A549 (cell line): ENCODE data around the gene NBR1.

Experiments used
- BHLHE40 ChIP-seq: IDR thresholded peaks from 2 replicates; pipeline ENCODE4 v1.6.1; 2012; ENCODE audit warnings: low read depth, low read length, inconsistent platforms
- CEBPB ChIP-seq, 2 experiments: fragments of >200 bp in 1 of 2; sonication (Bioruptor Twin) in 1 of 2; formaldehyde crosslinking in 1 of 2; IDR thresholded peaks; 2 replicates each; pipeline ENCODE4 v1.6.1; 2012 to 2016
- CHD2 ChIP-seq: fragments of 150-350 bp; IDR thresholded peaks from 2 replicates; pipeline ENCODE4 v1.6.1; 2014; ENCODE audit warnings: low read length; ENCODE audit not compliant: partially characterized antibody
- CHD4 ChIP-seq: fragments of 200-600 bp; sonication (generic); IDR thresholded peaks from 2 replicates; pipeline ENCODE4 v1.6.1; 2016; ENCODE audit warnings: antibody characterized with exemption, mild to moderate bottlenecking, borderline replicate concordance
- CTCF ChIP-seq: fragments of >200 bp; sonication (Bioruptor Twin); formaldehyde crosslinking; IDR thresholded peaks from 3 replicates; pipeline ENCODE4 v1.5.1; 2016
- FOSB ChIP-seq: fragments of 250-450 bp; sonication (Bioruptor Pico); IDR thresholded peaks from 2 replicates; pipeline ENCODE4 v1.5.0; 2020; ENCODE audit warnings: mild to moderate bottlenecking, moderate library complexity
- JUNB ChIP-seq: fragments of >200 bp; sonication (Bioruptor Twin); formaldehyde crosslinking; IDR thresholded peaks from 2 replicates; pipeline ENCODE4 v1.6.1; 2016
- MAX ChIP-seq: IDR thresholded peaks from 2 replicates; pipeline ENCODE4 v1.6.1; 2012
- REST ChIP-seq: fragments of 200-600 bp; sonication (generic); IDR thresholded peaks from 2 replicates; pipeline ENCODE4 v1.6.1; 2016; ENCODE audit warnings: antibody characterized with exemption, mild to moderate bottlenecking, moderate library complexity
- TF ChIP-seq, protein P1 (sequence below): fragments of 450-650 bp; IDR thresholded peaks from 2 replicates; pipeline ENCODE4 v1.6.1; 2014; ENCODE audit warnings: antibody characterized with exemption

DNA sequence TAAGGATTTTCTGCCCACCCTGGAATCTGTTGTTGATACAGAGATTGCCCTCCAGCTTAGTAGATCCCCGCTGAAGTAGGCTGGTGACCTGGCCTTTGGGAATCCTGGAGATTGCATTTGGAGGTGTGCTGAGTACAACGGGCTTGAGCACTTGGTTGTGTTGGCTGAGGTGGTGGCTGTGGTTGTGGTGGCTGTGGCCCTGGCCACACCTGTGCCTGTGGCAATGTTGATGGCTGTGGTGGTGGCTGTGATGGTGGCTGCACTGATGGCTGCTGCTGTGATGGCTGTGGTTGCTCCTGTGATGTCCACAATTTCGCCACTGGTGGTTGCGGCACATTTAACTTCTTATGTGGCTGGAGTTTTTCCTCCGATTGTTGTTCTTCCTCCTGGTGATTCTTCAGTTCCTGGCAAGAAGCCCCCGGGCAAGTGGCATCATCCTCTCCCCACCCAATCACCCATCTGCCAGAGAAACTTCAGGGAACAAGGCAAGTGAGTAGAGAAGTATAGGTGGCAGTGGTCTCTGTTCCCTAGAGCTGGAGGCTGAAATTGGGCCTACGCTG is 53.2 kb downstream of the NBR1 start:
- no peak for TF ChIP-seq REST
- TF ChIP-seq CTCF, result no peak
- TF ChIP-seq CHD2, result no peak
- no peak for TF ChIP-seq MAX
- no peak for TF ChIP-seq JUNB
- TF ChIP-seq CHD4, result no peak
- TF ChIP-seq, protein P1, sequence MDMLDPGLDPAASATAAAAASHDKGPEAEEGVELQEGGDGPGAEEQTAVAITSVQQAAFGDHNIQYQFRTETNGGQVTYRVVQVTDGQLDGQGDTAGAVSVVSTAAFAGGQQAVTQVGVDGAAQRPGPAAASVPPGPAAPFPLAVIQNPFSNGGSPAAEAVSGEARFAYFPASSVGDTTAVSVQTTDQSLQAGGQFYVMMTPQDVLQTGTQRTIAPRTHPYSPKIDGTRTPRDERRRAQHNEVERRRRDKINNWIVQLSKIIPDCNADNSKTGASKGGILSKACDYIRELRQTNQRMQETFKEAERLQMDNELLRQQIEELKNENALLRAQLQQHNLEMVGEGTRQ, result no peak
- TF ChIP-seq BHLHE40, result no peak
- no peak for TF ChIP-seq FOSB (CRISPR knock-in tag)
- TF ChIP-seq CEBPB (IDR thresholded peaks at IDR 0.05), result no peak
